Measurements from ENCODE around the gene NIPAL3. TPM values are rescaled to one million over a fixed set of nuclear protein-coding genes. Genes with fewer than 3 reads are reported as not detected.

The NIPAL3 gene
- polyA plus RNA-seq, 1 donor (not counting 4 experiments of a cell fraction or from before 2014, with no cell fraction given): 30.5 TPM

GRCh38 chr1:24463776-24464735, 48.5 kb downstream of the NIPAL3 start:
- Histone ChIP-seq H3K4me3 (ENCODE audit: control insufficient read depth in 2 of 3, extremely low read depth in 1 of 3, insufficient read depth in 2 of 3, low read depth in 1 of 3, low read length in 3 of 3) (no peak overlapping the region), H3K4me2 (ENCODE audit: control insufficient read depth, extremely low read depth, insufficient read depth, low read depth, low read length) (no peak overlapping the region), H3K27me3 (ENCODE audit: control insufficient read depth, extremely low read depth, insufficient read depth, low read length) (no peaks in the 10 kb centered on the region), H3K9me3 (ENCODE audit: control insufficient read depth, low read depth, low read length) (no peaks in the 10 kb centered on the region), H3K9me1 (ENCODE audit: control insufficient read depth, extremely low read depth, insufficient read depth, low read length) (no peaks in the 10 kb centered on the region), H3K4me1 (ENCODE audit: control insufficient read depth, extremely low read depth, insufficient read depth, low read length) (no peaks in the 10 kb centered on the region), H3K27ac (ENCODE audit: control insufficient read depth, insufficient read depth, low read length) (no peak overlapping the region), H3K36me3 (ENCODE audit: control insufficient read depth in 2 of 2, extremely low read depth in 1 of 2, insufficient read depth in 2 of 2, low read length in 2 of 2) (peaks cover 12 to 28% of the 10 kb centered on the region in 2 experiments), H3K9ac (ENCODE audit: control insufficient read depth, extremely low read depth, insufficient read depth, low read length) (no peak overlapping the region), H4K20me1 (ENCODE audit: control insufficient read depth, extremely low read depth, insufficient read depth, low read length) (no peaks in the 10 kb centered on the region), H3K79me2 (ENCODE audit: control insufficient read depth, insufficient read depth, low read length) (no peaks in the 10 kb centered on the region), H2AFZ (ENCODE audit: control insufficient read depth, low read length) (no peak overlapping the region)
- dilution Hi-C loops (cut with MboI; ENCODE audit: extremely low pct_ligation_motif_present, low sequenced_read_pairs): no loop called here
- TF ChIP-seq, protein P1, sequence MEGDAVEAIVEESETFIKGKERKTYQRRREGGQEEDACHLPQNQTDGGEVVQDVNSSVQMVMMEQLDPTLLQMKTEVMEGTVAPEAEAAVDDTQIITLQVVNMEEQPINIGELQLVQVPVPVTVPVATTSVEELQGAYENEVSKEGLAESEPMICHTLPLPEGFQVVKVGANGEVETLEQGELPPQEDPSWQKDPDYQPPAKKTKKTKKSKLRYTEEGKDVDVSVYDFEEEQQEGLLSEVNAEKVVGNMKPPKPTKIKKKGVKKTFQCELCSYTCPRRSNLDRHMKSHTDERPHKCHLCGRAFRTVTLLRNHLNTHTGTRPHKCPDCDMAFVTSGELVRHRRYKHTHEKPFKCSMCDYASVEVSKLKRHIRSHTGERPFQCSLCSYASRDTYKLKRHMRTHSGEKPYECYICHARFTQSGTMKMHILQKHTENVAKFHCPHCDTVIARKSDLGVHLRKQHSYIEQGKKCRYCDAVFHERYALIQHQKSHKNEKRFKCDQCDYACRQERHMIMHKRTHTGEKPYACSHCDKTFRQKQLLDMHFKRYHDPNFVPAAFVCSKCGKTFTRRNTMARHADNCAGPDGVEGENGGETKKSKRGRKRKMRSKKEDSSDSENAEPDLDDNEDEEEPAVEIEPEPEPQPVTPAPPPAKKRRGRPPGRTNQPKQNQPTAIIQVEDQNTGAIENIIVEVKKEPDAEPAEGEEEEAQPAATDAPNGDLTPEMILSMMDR (optimal IDR thresholded peaks at IDR 0.05 in 1 of 3, IDR thresholded peaks at IDR 0.05 in 1 of 3, conservative IDR thresholded peaks at IDR 0.05 in 1 of 3; ENCODE audit: extremely low read depth in 1 of 3, insufficient read depth in 2 of 3, low read length in 3 of 3): no peak
- TF ChIP-seq EZH2 (IDR thresholded peaks at IDR 0.05; ENCODE audit: low read length): no peak
- DNase-seq (ENCODE audit: low read depth, low spot score) (no peak), FAIRE-seq (no peak)

- no peak for TF ChIP-seq EZH2 (IDR thresholded peaks at IDR 0.05; ENCODE audit: low read length)
- TF ChIP-seq, protein P1 (optimal IDR thresholded peaks at IDR 0.05 in 1 of 3, IDR thresholded peaks at IDR 0.05 in 1 of 3, conservative IDR thresholded peaks at IDR 0.05 in 1 of 3; ENCODE audit: extremely low read depth in 1 of 3, insufficient read depth in 2 of 3, low read length in 3 of 3): no peak
- Histone ChIP-seq H3K4me3 (ENCODE audit: control insufficient read depth in 2 of 3, extremely low read depth in 1 of 3, insufficient read depth in 2 of 3, low read depth in 1 of 3, low read length in 3 of 3) (no peak overlapping the region), H3K79me2 (ENCODE audit: control insufficient read depth, insufficient read depth, low read length) (no peaks in the 10 kb centered on the region), H3K27me3 (ENCODE audit: control insufficient read depth, extremely low read depth, insufficient read depth, low read length) (no peaks in the 10 kb centered on the region), H3K36me3 (ENCODE audit: control insufficient read depth in 2 of 2, extremely low read depth in 1 of 2, insufficient read depth in 2 of 2, low read length in 2 of 2) (peaks cover 9 to 34% of the 10 kb centered on the region in 2 experiments), H3K9me3 (ENCODE audit: control insufficient read depth, low read depth, low read length) (no peaks in the 10 kb centered on the region), H3K9ac (ENCODE audit: control insufficient read depth, extremely low read depth, insufficient read depth, low read length) (no peak overlapping the region), H3K27ac (ENCODE audit: control insufficient read depth, insufficient read depth, low read length) (no peak overlapping the region), H4K20me1 (ENCODE audit: control insufficient read depth, extremely low read depth, insufficient read depth, low read length) (no peaks in the 10 kb centered on the region), H3K9me1 (ENCODE audit: control insufficient read depth, extremely low read depth, insufficient read depth, low read length) (no peaks in the 10 kb centered on the region), H3K4me2 (ENCODE audit: control insufficient read depth, extremely low read depth, insufficient read depth, low read depth, low read length) (no peak overlapping the region), H3K4me1 (ENCODE audit: control insufficient read depth, extremely low read depth, insufficient read depth, low read length) (no peaks in the 10 kb centered on the region), H2AFZ (ENCODE audit: control insufficient read depth, low read length) (no peak overlapping the region)
- FAIRE-seq: no peak
- no peak for DNase-seq (ENCODE audit: low read depth, low spot score)
- dilution Hi-C loops (cut with MboI; ENCODE audit: extremely low pct_ligation_motif_present, low sequenced_read_pairs): no loop called here
Measured at GRCh38 chr1:24465099-24465498, 49.5 kb downstream of the NIPAL3 start.

Data from keratinocyte (primary cell).